Posterior vena cava (tissue), 2 donors: ENCODE results near the gene TCF12. TPM values are rescaled to one million over a fixed set of nuclear protein-coding genes. Genes with fewer than 3 reads are reported as not detected.

Experiments
- DNase-seq: peaks from one replicate; pipeline ENCODE4 v3.0.0-alpha.2; 2020; ENCODE audit warnings: low spot score
- intact Hi-C, 2 donors: fragments of 100-400 bp; cut with DNase I; formaldehyde crosslinking; loops; one replicate each; pipeline versions ENCODE4 v1.14.1 to v1.14.2; 2022 to 2023
- total RNA-seq, 2 donors: library from RNA; stranded (reverse); fragmentation: NEBNext Ultra II Directional; extraction: Animal tissue kit (Norgen Biotek cat#: 25700); gene quantifications; one replicate each; pipeline ENCODE4 v1.2.1, GENCODE V29; 2021
- donor health status: DM: yes; HTN: yes; CAD: no.
- donor health status: DM: yes; HTN: yes; CAD: no.

Gene TCF12
- total RNA-seq, 2 donors from 2014 or later, result 95.2 to 102 TPM

DNA sequence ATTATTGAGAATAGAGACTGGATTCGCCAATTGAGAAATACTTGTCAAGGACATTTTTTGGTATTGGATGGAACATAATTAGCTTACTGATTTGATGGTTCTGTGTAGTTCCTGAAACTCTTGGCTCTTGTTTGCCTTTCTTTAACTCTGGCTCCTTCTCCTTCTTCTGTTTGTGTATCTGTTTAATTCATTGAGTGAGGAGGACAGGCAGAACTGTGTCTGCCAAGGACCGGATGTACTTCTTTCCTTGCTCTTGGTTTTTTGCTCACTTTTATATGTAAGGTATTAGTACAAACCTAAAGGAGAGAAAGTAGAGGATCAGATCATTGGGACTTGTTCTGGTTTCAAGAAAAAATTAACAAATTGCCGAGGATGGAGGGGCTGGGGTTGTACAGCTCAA, 48.9 kb downstream of the TCF12 start:
- intact Hi-C loops, result no loop called here
- no peak for DNase-seq

DNA sequence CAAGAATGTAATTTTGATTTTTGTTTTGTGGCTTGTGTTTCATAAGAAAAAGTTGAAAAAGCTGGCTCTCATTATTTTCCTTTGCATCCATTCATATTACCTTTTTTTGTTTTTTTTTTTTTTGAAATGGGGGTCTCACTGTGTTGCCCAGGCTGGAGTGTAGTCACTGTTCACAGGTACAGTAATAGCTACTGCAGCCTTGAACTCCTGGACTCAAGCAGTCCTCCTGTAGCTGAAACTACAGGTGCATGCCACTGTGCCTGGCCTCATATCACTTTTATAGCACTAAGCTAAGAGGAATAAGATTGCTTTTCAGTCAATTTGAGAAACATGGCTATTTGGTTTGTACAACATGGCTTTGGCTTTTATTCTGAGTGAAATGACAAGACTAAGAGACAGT, 49.8 kb downstream of the TCF12 start:
- DNase-seq, result no peak
- intact Hi-C loops, result no loop called here

DNA sequence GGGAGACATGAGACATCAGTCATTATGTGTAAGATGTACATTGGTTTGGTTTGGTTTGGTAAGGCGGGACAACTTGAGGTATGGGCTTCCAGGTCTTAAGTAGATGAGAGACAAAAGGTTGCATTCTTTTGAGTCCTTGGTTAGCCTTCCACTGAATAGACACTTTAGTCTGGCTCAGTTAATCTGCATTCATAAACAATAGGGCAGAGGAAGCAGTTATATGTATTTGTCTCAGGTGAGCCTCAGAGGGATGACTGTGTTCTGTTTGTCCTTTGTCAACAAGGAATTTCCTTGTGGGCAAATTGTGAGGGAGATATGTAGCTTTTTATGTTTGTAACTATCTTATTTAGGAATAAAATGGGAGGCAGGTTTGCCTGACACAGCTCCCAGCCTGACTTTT, 50.4 kb downstream of the TCF12 start:
- DNase-seq, result no peak
- intact Hi-C loops, result no loop called here

DNA sequence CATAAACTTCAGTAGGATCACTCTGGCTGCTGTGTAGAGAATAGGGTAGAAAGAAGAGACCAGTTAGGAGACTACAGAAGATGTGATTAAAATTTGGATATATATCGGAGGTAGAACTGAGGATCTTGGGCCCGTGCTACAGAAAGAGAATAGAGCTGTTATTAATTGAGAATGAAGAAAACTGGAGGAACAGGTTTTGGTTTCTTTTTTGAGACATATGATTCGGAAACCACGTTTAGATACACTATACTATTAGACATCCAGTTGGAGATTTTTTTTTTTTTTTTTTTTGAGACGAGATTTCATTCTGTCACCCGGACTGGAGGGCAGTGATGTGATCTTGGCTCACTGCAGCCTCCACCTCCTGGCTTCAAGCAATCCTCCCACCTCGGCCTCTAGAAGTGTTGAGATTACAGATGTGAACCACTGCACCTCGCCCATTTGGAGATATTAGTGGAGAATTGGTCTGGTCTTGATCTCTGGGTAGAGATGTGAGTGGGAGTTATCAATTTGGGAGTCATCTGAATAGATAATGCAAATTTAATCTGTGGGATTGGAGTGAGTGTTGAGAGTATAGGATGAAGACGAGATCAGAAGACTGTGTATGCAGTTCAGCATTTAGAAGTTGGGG, 50.9 kb downstream of the TCF12 start:
- intact Hi-C loops, result no loop called here

DNA sequence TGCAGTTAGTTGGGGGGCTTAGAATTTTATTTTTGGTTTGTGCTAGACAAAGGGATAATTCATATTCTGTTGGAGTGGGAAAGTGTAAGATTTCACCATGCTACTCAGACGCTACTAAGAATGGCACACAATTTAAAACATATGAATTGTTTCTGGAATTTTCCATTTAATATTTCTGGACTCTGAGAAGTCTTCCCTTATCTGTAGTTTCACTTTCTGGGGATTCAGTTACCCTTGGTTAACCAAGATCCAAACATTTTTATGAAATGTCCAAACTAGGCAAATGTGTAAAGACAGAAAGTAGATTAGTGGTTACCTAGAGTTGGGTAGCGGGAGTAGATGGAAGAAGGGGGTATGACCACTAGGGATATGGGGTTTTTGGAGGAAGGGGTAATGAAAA, 53.1 kb downstream of the TCF12 start:
- intact Hi-C loops, result no loop called here
- DNase-seq, result no peak

More for the DNA sequence above, 50.9 kb downstream of the TCF12 start:
- no peak for DNase-seq

DNA sequence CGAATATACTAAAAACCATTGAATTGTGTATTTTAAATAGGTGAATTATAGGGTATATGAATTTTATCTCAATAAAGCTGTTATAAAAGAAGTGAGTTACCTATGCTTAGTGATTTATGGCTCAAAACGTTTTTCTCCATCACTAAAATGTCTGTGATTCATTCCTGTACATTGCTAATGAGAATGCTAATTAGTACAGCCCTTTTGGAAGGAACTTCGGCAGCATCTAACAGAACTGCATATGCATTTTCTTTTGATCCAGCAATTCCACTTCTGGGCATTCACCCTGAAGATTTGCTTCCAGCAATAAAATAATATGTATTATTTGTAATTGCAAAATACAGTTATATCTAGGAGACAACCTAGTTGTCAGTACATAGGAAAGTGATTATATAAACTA, 53.6 kb downstream of the TCF12 start:
- intact Hi-C loops, result no loop called here
- no peak for DNase-seq

DNA sequence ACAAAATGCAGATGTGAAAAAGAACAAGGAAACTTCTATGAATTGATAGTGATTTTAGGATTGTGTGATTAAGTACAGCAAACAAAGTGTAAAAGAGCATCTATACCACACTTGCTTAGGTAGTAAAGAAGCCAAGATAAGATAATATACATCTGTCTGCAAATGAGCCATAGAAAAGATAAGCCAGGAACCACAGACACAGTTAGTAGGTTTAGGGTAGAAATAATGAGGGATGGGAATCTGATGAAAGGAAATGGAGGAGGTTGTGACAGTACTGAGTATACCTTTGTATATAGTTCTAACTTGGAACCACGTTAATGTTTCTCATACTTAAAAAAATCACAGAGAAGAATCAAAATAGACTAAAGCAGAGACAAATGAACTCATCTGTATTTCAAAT, 54.0 kb downstream of the TCF12 start:
- intact Hi-C loops, result no loop called here

DNA sequence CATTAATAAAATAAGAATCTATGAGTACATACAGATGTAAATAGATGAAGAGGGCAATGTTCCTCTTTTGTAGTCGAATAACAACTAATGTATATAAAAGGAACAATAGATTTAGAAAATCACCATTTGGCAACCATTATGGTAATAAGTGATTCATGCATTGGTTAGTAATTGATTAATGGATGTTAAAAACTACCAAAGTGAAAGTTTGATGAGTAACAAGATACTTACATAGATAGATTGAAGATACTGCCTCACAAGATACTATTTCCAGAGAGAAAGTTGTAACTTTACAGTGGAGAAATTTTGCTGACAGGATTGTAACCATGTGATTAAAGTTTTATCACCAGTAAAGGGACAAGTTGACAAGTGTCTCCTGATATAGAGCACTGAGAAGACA, 55.0 kb downstream of the TCF12 start:
- DNase-seq, result no peak
- intact Hi-C loops, result no loop called here

More for the DNA sequence above, 54.0 kb downstream of the TCF12 start:
- DNase-seq, result no peak

DNA sequence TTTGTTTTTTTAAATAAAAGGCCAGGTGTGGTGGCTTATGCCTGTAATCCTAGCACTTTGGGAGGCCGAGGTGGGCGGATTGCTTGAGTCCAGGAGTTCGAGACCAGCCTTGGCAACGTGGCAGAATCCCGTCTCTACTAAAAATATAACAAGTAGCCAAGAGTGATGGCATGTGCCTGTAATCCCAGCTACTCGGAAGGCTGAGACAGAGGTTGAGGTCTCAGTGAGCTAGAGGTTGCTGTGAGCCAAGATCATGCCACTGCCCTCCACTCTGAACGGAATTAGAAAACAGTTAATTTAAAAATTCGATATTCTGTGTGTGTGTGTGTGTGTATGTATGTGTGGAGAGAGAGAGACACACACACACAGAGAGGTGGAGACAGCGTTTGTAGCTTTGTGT, 58.8 kb downstream of the TCF12 start:
- no peak for DNase-seq
- intact Hi-C loops, result no loop called here

DNA sequence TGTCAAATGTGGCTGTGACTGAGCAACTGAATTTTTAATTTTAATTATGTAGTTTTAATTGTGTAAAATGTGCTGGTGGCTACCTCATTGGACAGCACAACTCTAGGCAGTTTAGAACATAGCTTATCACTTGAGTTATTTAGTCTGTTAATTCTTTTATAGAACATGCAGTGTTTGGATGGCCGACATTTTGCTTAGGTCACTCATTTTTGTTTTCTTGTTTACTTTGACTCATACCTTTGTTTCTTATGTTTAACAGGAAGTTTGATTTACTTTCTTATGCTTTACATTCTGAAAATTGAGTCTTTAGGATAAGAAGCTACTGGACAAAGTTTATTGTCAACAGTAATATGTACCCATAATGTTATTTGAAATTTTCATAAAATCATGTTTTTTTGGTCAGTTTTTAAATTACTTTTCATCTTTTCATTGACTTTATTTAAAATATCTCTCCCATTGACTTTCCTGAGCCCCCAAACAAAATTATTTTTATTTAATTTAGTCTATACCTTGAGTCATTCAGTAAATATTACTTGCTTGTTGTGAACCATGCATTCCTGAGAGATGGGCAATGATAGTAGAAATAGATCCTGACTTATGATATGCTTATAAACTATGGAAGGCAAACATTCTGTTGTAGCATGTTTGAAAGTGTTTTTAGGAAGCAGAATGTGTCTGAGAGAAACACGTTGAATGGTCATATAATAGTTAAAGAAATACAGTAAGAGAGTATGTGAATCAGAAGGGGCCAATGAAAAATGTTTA, 60.6 kb downstream of the TCF12 start:
- DNase-seq, result no peak
- intact Hi-C loops, result no loop called here

DNA sequence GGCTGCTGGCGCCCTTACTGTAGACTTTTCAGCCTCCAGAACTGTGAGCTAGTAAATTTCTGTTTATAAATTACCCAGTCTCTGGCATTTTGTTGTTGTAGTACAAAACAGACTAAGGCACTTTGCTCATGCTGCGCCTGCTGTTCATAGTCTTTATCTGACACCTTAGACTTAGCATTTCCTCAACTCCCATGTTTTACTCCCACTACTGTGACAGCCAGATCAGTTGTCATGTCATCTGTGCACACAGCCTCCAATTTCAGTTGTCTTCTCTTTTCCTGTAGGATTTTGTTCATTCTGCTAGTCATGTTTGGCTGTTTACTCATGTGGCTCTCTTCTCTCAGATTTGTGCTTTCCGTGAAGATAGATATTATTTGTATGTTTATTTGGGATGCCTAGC, 62.0 kb downstream of the TCF12 start:
- DNase-seq, result no peak
- intact Hi-C loops, result no loop called here

DNA sequence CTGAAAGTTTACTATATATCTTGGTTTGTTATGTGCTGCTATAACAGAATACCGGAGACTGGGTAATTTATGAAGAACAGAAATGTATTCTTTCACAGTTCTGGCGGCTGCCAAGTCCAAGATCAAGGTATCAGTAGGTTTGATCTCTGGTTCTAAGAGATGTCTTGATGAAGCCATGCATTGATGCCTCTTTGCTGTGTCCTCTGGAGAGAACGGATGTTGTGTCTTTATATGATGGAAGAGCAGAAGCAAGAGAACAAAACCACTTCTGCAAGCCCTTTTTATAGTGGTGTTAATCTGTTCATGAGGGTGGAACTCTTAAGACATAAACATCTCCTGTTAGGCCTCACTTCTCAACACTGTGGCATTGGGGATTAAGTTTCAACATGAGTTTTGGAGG, 62.7 kb downstream of the TCF12 start:
- intact Hi-C loops, result no loop called here
- DNase-seq, result no peak

DNA sequence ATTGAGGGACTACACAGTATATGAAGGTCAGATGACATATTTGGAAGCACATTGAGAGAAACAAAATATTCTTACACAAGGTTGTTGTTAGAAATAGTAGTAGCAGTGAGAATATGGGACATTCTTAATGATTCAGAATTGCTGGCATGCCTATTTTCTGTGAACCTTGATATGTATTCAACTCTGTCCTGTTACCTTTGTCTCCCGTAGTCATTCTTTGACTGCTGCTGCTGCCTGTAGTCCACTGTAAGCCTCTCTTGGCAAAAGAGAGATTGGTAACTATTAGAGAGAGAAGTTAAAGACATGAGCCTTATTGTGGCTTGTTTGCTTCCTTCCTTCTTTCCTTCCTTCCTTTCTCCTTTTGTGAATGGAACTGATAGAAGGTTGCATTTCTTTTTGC, 64.5 kb downstream of the TCF12 start:
- no peak for DNase-seq
- intact Hi-C loops, result no loop called here

DNA sequence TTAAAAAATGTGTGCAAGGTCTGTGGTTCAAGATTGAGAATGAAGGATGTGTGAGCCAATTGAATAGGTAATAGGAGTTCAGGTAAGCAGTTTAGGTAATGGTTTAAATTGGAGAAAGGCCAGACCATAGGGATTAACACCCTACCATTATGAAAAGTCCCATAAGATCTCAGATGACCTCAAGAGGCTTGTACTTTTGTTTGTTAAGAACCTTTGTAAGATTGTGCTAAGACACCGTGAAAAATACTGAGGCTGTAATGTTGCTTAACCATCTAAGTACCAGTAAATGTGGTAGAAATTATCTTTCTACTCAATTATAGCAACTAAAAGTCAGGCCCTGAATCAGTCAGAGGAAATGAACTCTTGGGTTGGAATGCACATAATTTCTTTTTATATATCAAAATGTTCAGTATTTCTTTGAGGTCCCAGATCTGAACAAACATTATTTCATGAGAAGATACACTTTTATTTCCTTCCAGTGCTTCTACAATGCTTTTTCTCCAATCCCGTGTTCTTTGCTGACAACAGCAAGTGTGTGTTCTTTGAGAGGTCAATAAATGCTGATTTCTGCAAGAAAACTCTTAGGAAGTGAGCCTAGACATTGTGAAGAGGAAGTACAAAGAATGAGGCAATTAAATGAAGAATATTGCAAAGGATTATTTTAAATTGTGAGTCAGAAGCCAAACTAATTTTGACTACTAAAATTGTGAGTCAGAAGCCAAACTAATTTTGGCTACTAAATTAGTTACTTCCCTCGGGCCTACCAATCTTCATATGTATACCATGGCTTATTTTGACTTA, 66.4 kb downstream of the TCF12 start:
- intact Hi-C loops, result no loop called here
- no peak for DNase-seq

DNA sequence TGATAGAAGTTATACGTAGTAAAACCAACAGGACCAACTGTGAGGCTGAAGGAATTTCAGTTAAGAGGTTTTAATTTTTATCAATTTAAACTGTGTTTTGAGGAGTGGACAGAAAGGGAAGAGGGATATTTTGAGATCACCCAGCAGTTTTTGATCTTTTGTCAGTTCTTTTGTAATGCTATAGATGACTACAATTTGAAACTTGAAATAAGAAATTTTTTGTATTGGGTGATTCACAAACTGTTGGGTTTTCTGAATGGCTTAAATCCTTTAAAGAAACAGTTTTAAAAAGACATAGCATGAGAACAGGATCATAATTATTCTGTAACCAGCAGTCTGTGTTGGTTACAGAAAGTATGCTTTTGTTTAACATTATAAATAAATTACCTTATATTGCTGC, 67.4 kb downstream of the TCF12 start:
- intact Hi-C loops, result no loop called here
- DNase-seq, result no peak

DNA sequence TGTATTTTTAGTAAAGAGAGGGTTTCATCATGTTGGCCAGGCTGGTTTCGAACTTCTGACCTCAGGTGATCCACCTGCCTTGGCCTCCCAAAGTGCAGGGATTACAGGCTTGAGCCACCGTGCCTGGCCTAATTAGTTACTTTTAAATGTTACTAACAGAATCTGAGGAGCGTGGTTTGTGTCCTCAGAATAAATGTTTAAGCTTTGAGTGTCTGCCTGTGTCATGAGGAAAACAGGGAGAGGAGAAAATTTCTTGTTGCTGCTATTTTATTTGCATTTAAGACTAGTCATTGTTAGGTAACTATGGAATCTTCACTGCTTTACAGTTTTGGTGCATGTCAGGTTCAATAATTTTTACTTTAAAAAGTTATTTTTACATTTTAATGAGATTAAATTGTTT, 68.8 kb downstream of the TCF12 start:
- intact Hi-C loops, result no loop called here
- DNase-seq, result no peak

DNA sequence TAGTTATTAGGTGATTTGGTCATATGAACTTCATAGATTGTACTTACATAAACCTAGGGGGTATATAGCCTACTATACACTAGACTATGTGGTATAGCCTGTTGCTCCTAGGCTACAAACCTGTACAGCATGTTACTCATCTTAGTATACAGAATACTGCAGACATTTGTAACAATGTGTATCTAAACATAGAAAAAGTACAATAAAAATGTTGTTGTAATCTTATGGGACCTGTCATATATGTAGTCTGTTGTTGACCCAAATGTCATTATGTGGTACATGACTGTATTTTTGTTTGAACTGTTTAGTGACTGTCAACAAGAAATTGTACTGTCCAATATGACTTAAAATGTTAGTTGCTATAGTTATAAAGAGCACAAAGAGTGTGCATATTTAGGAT, 69.8 kb downstream of the TCF12 start:
- intact Hi-C loops, result no loop called here
- no peak for DNase-seq

DNA sequence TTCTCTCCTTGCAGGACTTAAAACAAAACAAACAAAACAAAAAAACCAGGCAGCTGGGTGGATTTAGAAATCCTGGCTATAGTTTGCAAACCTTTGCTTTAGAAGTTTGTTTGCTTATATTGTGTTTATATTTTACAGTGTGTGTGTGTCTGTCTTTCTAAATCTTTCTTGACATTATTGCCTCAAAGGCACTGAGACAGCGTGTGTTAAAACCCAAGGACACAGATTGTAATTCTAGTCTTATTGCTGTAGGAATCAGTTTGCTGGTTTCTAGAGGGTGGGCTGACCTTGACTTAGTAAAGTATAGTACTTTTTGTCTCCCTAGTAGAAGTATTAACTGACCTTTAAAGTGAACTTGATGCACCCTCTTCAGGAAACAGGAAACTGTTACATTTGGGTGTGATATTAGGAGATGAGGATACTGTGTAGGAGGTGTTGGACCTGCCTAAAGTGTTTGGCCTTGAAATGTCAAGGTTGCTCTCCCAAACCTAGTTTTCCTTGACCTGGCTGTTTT, 71.0 kb downstream of the TCF12 start:
- no peak for DNase-seq
- intact Hi-C loops, result no loop called here

DNA sequence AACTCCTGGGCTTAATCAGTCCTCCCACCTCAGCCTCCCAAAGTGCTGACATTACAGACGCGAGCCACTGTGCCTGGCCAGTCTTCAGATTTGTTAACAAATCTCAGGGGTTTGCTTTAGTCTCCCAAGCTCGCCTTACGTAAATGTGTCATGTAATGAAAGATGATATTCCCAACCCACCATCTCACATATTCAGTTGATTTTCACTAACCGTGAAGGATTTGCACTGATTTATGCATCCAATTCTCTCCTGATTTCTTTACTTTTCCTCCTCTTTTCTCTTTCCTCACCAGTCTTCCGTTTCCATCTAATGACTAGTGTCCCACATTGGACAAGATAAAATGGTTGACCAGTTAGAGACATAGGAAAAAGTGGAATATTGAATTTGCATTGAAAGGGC, 72.6 kb downstream of the TCF12 start:
- DNase-seq, result no peak
- intact Hi-C loops, result loop anchor here in 1 of 2 donors (5.0 kb wide), 1 partner anchor 994 kb away; no protein-coding TSS in a partner anchor

DNA sequence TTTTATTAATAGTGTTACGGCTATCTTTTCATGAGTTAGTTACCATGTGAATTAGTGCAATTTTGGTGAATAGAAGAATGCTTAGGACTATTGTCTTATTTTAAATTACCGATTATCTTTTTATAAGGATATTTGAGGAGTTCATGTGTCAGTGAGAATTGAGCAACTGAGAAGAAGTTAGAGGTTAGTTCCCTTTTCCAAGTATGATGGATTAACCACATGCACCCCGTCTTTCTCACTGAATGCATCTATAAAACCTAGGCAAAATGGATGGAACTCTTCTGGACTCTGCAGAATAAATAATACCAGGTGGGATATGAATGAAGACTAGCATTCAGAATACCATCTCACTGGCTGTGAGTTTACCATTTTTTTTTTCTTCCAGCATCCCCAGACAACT, 74.3 kb downstream of the TCF12 start:
- intact Hi-C loops, result loop anchor here in 1 of 2 donors (2.0 to 5.0 kb wide), 2 partner anchors 72 to 995 kb away; no protein-coding TSS in a partner anchor
- DNase-seq, result no peak
